CD1c-positive myeloid dendritic cell (primary cell): Measurements from ENCODE around the gene TEAD1.

Source experiments
- DNase-seq: peaks from one replicate; pipeline ENCODE4 v3.0.0-alpha.2; 2016; ENCODE audit errors: extremely low spot score

Gene TEAD1

GRCh38 chr11:12834166-12834565, 159.9 kb downstream of the TEAD1 start:
- DNase-seq = no peak

- no peak for DNase-seq
Measured at GRCh38 chr11:12834630-12835029, 160.4 kb downstream of the TEAD1 start.

GRCh38 chr11:12835286-12835685, 161.1 kb downstream of the TEAD1 start:
- DNase-seq = no peak

GRCh38 chr11:12838463-12839123, 164.4 kb downstream of the TEAD1 start:
- no peak for DNase-seq

GRCh38 chr11:12840871-12841660, 166.8 kb downstream of the TEAD1 start:
- no peak for DNase-seq

- DNase-seq = no peak
Measured at GRCh38 chr11:12841946-12842630, 167.9 kb downstream of the TEAD1 start.

- DNase-seq = no peak
Measured at GRCh38 chr11:12842933-12843636, 168.9 kb downstream of the TEAD1 start.

GRCh38 chr11:12845163-12845562, 170.9 kb downstream of the TEAD1 start:
- DNase-seq = no peak

- DNase-seq = no peak
Measured at GRCh38 chr11:12845739-12846358, 171.6 kb downstream of the TEAD1 start.

GRCh38 chr11:12846786-12847615, 172.8 kb downstream of the TEAD1 start:
- no peak for DNase-seq

GRCh38 chr11:12848413-12848812, 174.2 kb downstream of the TEAD1 start:
- no peak for DNase-seq

- no peak for DNase-seq
Measured at GRCh38 chr11:12853325-12853651, 179.1 kb downstream of the TEAD1 start.

- no peak for DNase-seq
Measured at GRCh38 chr11:12853652-12854296, 179.6 kb downstream of the TEAD1 start.

- no peak for DNase-seq
Measured at GRCh38 chr11:12854297-12854661, 180.1 kb downstream of the TEAD1 start.

- DNase-seq = no peak
Measured at GRCh38 chr11:12854829-12855228, 180.6 kb downstream of the TEAD1 start.

- DNase-seq = no peak
Measured at GRCh38 chr11:12856338-12856737, 182.1 kb downstream of the TEAD1 start.

GRCh38 chr11:12857572-12857971, 183.4 kb downstream of the TEAD1 start:
- no peak for DNase-seq

- no peak for DNase-seq
Measured at GRCh38 chr11:12859872-12860657, 185.8 kb downstream of the TEAD1 start.

- peak; percentile 4 for DNase-seq
Measured at GRCh38 chr11:12860827-12861226, 186.6 kb downstream of the TEAD1 start.
